Skin epidermis (tissue), 12 donors: ENCODE data around the gene DYRK2.
A peak's percentile ranks its signal among the peaks of the same experiment; 100 is the strongest.

Experiments
- H3K27ac ChIP-seq, 21 experiments: fragments of 200-600 bp; sonication (generic) in 11 of 21; one replicate each; pipeline ENCODE4 v1.5.0; 2020; ENCODE audit warnings: mild to moderate bottlenecking in 3 of 21, inconsistent platforms in 2 of 21, moderate library complexity in 2 of 21
- H3K4me3 ChIP-seq, 7 experiments: fragments of 200-600 bp; sonication (generic) in 2 of 7; one replicate each; pipeline ENCODE4 v1.5.0; 2020; ENCODE audit warnings: inconsistent platforms in 2 of 7, mild to moderate bottlenecking in 2 of 7, moderate library complexity in 1 of 7

DYRK2 gene

GRCh38 chr12:67645126-67645525 lies 3.4 kb upstream of the DYRK2 start:
- no peak overlapping the region for H3K27ac ChIP-seq
- H3K4me3 ChIP-seq, result no peak overlapping the region

- Histone ChIP-seq H3K27ac (peak overlapping the region in 3 of 21 experiments; percentile 31 to 76 (median 53)), H3K4me3 (no peak overlapping the region)
Measured at GRCh38 chr12:67645601-67646000, 2.9 kb upstream of the DYRK2 start.

- H3K4me3 ChIP-seq, result no peak overlapping the region
- H3K27ac ChIP-seq, result peak overlapping the region in 3 of 21 experiments; percentile 15 to 99 (median 96)
Measured at GRCh38 chr12:67646775-67647174, 1.8 kb upstream of the DYRK2 start.

GRCh38 chr12:67647181-67647798 lies 1.3 kb upstream of the DYRK2 start:
- Histone ChIP-seq H3K4me3 (peak overlapping the region in 6 of 7 experiments; percentile 80 to 100 (median 95)), H3K27ac (peak overlapping the region in 16 of 21 experiments; percentile 25 to 100 (median 95))

- peak overlapping the region; percentile 38 to 100 (median 94) for H3K27ac ChIP-seq
- peak overlapping the region; percentile 59 to 100 (median 95) for H3K4me3 ChIP-seq
Measured at GRCh38 chr12:67647799-67648520, 585 bp upstream of the DYRK2 start.

GRCh38 chr12:67649261-67649569 lies 670 bp downstream of the DYRK2 start:
- Histone ChIP-seq H3K27ac (peak overlapping the region; percentile 82 to 100 (median 96)), H3K4me3 (peak overlapping the region; percentile 59 to 100 (median 95))

GRCh38 chr12:67649570-67650387 lies 1.2 kb downstream of the DYRK2 start:
- Histone ChIP-seq H3K4me3 (peak overlapping the region; percentile 59 to 100 (median 95)), H3K27ac (peak overlapping the region; percentile 82 to 100 (median 96))

- H3K27ac ChIP-seq, result peak overlapping the region in 20 of 21 experiments; percentile 82 to 100 (median 96)
- H3K4me3 ChIP-seq, result peak overlapping the region; percentile 59 to 100 (median 95)
Measured at GRCh38 chr12:67650388-67651131, 2.0 kb downstream of the DYRK2 start.

GRCh38 chr12:67651132-67651695 lies 2.7 kb downstream of the DYRK2 start:
- Histone ChIP-seq H3K4me3 (peak overlapping the region; percentile 59 to 100 (median 95)), H3K27ac (peak overlapping the region in 12 of 21 experiments; percentile 1 to 100 (median 98))

- Histone ChIP-seq H3K4me3 (no peak overlapping the region), H3K27ac (no peak overlapping the region)
Measured at GRCh38 chr12:67655829-67656228, 7.3 kb downstream of the DYRK2 start.

- H3K4me3 ChIP-seq, result no peak overlapping the region
- H3K27ac ChIP-seq, result no peak overlapping the region
Measured at GRCh38 chr12:67656251-67656650, 7.7 kb downstream of the DYRK2 start.

- no peak overlapping the region for H3K4me3 ChIP-seq
- no peak overlapping the region for H3K27ac ChIP-seq
Measured at GRCh38 chr12:67658486-67658885, 9.9 kb downstream of the DYRK2 start.

GRCh38 chr12:67659292-67659691 lies 10.7 kb downstream of the DYRK2 start:
- Histone ChIP-seq H3K27ac (peak overlapping the region in 1 of 21 experiments; percentile 9), H3K4me3 (no peak overlapping the region)

- H3K27ac ChIP-seq, result peak overlapping the region in 1 of 21 experiments; percentile 1
- no peak overlapping the region for H3K4me3 ChIP-seq
Measured at GRCh38 chr12:67661311-67662021, 12.9 kb downstream of the DYRK2 start.

- Histone ChIP-seq H3K4me3 (no peak overlapping the region), H3K27ac (peak overlapping the region in 2 of 21 experiments; percentile 13 to 27)
Measured at GRCh38 chr12:67662910-67663538, 14.5 kb downstream of the DYRK2 start.

GRCh38 chr12:67664171-67664570 lies 15.6 kb downstream of the DYRK2 start:
- no peak overlapping the region for H3K27ac ChIP-seq
- H3K4me3 ChIP-seq, result no peak overlapping the region

GRCh38 chr12:67665679-67666078 lies 17.1 kb downstream of the DYRK2 start:
- H3K27ac ChIP-seq, result no peak overlapping the region

GRCh38 chr12:67666605-67667004 lies 18.1 kb downstream of the DYRK2 start:
- H3K4me3 ChIP-seq, result no peak overlapping the region
- peak overlapping the region in 2 of 21 experiments; percentile 14 to 49 for H3K27ac ChIP-seq

More at GRCh38 chr12:67665679-67666078, 17.1 kb downstream of the DYRK2 start:
- H3K4me3 ChIP-seq, result no peak overlapping the region
